Gastroesophageal sphincter (tissue), 2 donors: ENCODE results near the gene ZNF280D.

Experiments used
- EP300 ChIP-seq: sonication (generic); formaldehyde crosslinking; IDR thresholded peaks from one replicate; pipeline ENCODE4 v1.6.1; 2017; ENCODE audit warnings: antibody characterized with exemption, mild to moderate bottlenecking
- POLR2A ChIP-seq, 2 donors: fragments of 450-650 bp; IDR thresholded peaks; one replicate each; pipeline ENCODE4 v1.6.1; 2017; ENCODE audit warnings: antibody characterized with exemption in 2 of 2, mild to moderate bottlenecking in 2 of 2, moderate library complexity in 1 of 2

DNA sequence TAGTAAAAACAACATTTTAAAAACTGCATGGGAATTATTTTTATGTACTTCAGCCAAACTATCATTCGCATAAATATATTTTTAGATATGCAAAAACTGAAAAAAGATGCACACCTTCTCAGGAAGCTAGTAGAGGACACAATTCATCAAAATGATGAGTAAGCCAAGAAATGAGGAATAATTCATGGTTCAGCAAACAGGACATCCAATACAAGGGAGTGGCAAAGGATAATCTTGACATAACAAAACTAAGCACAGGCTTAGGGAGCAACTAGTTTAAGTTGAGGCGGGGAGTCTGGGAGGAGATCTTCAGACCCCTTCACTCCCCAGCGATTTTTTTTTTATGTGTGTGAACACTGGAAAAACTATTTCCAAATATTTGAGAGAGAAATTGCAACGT, 93.7 kb downstream of the ZNF280D start:
- TF ChIP-seq POLR2A (IDR thresholded peaks at IDR 0.05) (no peak), EP300 (no peak)
